PC-9 (cell line): ENCODE results near the gene NEFH. TPM values are rescaled to one million over a fixed set of nuclear protein-coding genes. Genes with fewer than 3 reads are reported as not detected.
A peak's percentile ranks its signal among the peaks of the same experiment; 100 is the strongest.

Experiments used
- BruUV-seq: library from RNA; stranded (reverse); fragments of 400-500 nt; replicated peaks from 2 replicates; lab custom pipeline; 2021; lab: Mats Ljungman, UMichigan
- CTCF ChIA-PET: fragments of 300-600 bp; sonication (Branson Sonifier 250); formaldehyde crosslinking; loops from one replicate; lab custom pipeline; 2022; ENCODE audit warnings: antibody characterized with exemption; lab: Charles Lee
- POLR2A ChIA-PET: fragments of 300-600 bp; sonication (Branson Sonifier 250); formaldehyde crosslinking; loops from one replicate; lab custom pipeline; 2022; ENCODE audit warnings: antibody characterized with exemption; ENCODE audit not compliant: unreplicated experiment; lab: Charles Lee
- DNase-seq, 2 experiments: peaks; one replicate each; pipeline versions ENCODE4 v3.0.0 to v3.0.0-alpha.2; 2015 to 2022; ENCODE audit warnings: mixed read lengths in 1 of 2
- H2AFZ ChIP-seq: fragments of 200-600 bp; sonication (generic); 2 replicates; pipeline ENCODE4 v1.8.1; 2017; ENCODE audit warnings: antibody characterized with exemption
- H3F3A ChIP-seq: fragments of 200-600 bp; sonication (generic); 2 replicates; pipeline ENCODE4 v1.8.1; 2017; ENCODE audit warnings: antibody characterized with exemption, mild to moderate bottlenecking, low read depth; ENCODE audit not compliant: insufficient read depth
- H3K27ac ChIP-seq: fragments of 200-600 bp; sonication (generic); 2 replicates; pipeline ENCODE4 v1.6.1; 2016; ENCODE audit warnings: mixed run types
- H3K27me3 ChIP-seq: fragments of 200-600 bp; sonication (generic); 2 replicates; pipeline ENCODE4 v1.6.1; 2016; ENCODE audit warnings: low read depth, mixed run types; ENCODE audit not compliant: insufficient read depth
- H3K36me3 ChIP-seq: fragments of 200-600 bp; sonication (generic); 2 replicates; pipeline ENCODE4 v1.6.1; 2016; ENCODE audit warnings: low read depth, mixed run types
- H3K4me1 ChIP-seq: fragments of 200-600 bp; sonication (generic); replicated peaks from 2 replicates; pipeline ENCODE4 v1.6.1; 2016; ENCODE audit warnings: mixed run types; ENCODE audit not compliant: insufficient read depth
- H3K4me2 ChIP-seq: fragments of 200-600 bp; sonication (generic); 2 replicates; pipeline ENCODE4 v1.6.1; 2017; ENCODE audit warnings: mixed run types
- H3K4me3 ChIP-seq: fragments of 200-600 bp; sonication (generic); 2 replicates; pipeline ENCODE4 v1.6.1; 2016; ENCODE audit warnings: mixed run types
- H3K79me2 ChIP-seq: fragments of 200-600 bp; sonication (generic); 2 replicates; pipeline ENCODE4 v1.6.1; 2017; ENCODE audit warnings: low read depth, mixed run types
- H3K9me2 ChIP-seq: fragments of 200-600 bp; sonication (generic); 2 replicates; pipeline ENCODE4 v1.8.1; 2017; ENCODE audit warnings: mild to moderate bottlenecking; ENCODE audit not compliant: insufficient read depth
- H3K9me3 ChIP-seq: fragments of 200-600 bp; sonication (generic); 2 replicates; pipeline ENCODE4 v1.8.1; 2016; ENCODE audit warnings: low read depth; ENCODE audit not compliant: insufficient read depth
- H4K20me1 ChIP-seq: fragments of 200-600 bp; sonication (generic); 2 replicates; pipeline ENCODE4 v1.8.1; 2017; ENCODE audit not compliant: insufficient read depth
- CTCF ChIP-seq: fragments of 200-600 bp; sonication (generic); conservative IDR thresholded peaks from 2 replicates; pipeline ENCODE4 v1.6.1; 2017; ENCODE audit warnings: mixed run types, antibody characterized with exemption, mild to moderate bottlenecking, moderate library complexity
- EZH2 ChIP-seq: fragments of 200-600 bp; sonication (generic); IDR thresholded peaks from 2 replicates; pipeline ENCODE4 v1.8.0; 2017; ENCODE audit warnings: antibody characterized with exemption, low read depth
- intact Hi-C: fragments of 100-400 bp; cut with micrococcal nuclease; formaldehyde crosslinking; loops from one replicate; pipeline ENCODE4 v1.10.0; 2022; ENCODE audit not compliant: unreplicated experiment
- total RNA-seq: library from RNA; stranded (reverse); gene quantifications from 2 replicates; pipeline ENCODE4 v1.2.3, GENCODE V29; 2021

NEFH gene
- total RNA-seq, 1 experiment from 2014 or later: 6.9 TPM

GRCh38 chr22:29469755-29470154 lies 10.3 kb upstream of the NEFH start:
- H3K36me3 ChIP-seq: no peaks in the 10 kb centered on the region
- H3K9me2 ChIP-seq: no peaks in the 10 kb centered on the region
- no peak overlapping the region for H2AFZ ChIP-seq
- no peaks in the 10 kb centered on the region for H3K27me3 ChIP-seq
- H3K4me3 ChIP-seq: peak overlapping the region; percentile 43; the same call in 1 of the 2 replicates
- H3F3A ChIP-seq: no peaks in the 10 kb centered on the region
- no peaks in the 10 kb centered on the region for H3K79me2 ChIP-seq
- intact Hi-C loops: no loop called here
- ChIA-PET POLR2A (no interaction called here), CTCF (no interaction called here)
- H3K27ac ChIP-seq: no peak overlapping the region
- no peak for DNase-seq
- H3K4me2 ChIP-seq: peak overlapping the region; percentile 69
- H3K4me1 ChIP-seq: no peaks in the 10 kb centered on the region
- no peaks in the 10 kb centered on the region for H3K9me3 ChIP-seq
- no peaks in the 10 kb centered on the region for H4K20me1 ChIP-seq
- TF ChIP-seq CTCF (no peak), EZH2 (no peak)
- no TSS peak for BruUV-seq

GRCh38 chr22:29470159-29470855 lies 9.7 kb upstream of the NEFH start:
- H3K4me2 ChIP-seq: peak overlapping the region; percentile 69
- peak in 1 of 2 experiments; percentile 48 for DNase-seq
- peak; percentile 87 for TF ChIP-seq CTCF
- TF ChIP-seq EZH2: no peak
- H3K4me3 ChIP-seq: peak overlapping the region; percentile 43
- H4K20me1 ChIP-seq: no peaks in the 10 kb centered on the region
- CTCF ChIA-PET: no interaction called here
- no TSS peak for BruUV-seq
- H3K4me1 ChIP-seq: no peaks in the 10 kb centered on the region
- H3K36me3 ChIP-seq: no peaks in the 10 kb centered on the region
- H3F3A ChIP-seq: no peaks in the 10 kb centered on the region
- intact Hi-C loops: no loop called here
- H3K9me2 ChIP-seq: no peaks in the 10 kb centered on the region
- no peak overlapping the region for H3K27ac ChIP-seq
- POLR2A ChIA-PET: interaction anchor here (0.5 kb wide), 1 partner anchor 15 kb away, joined by 5 read pairs; no protein-coding TSS in a partner anchor
- no peaks in the 10 kb centered on the region for H3K79me2 ChIP-seq
- no peak overlapping the region for H2AFZ ChIP-seq
- no peaks in the 10 kb centered on the region for H3K9me3 ChIP-seq
- H3K27me3 ChIP-seq: no peaks in the 10 kb centered on the region

- no peaks in the 10 kb centered on the region for H4K20me1 ChIP-seq
- no peak overlapping the region for H2AFZ ChIP-seq
- POLR2A ChIA-PET: no interaction called here
- H3K27me3 ChIP-seq: no peaks in the 10 kb centered on the region
- TF ChIP-seq CTCF (no peak), EZH2 (no peak)
- no peaks in the 10 kb centered on the region for H3K9me3 ChIP-seq
- no peaks in the 10 kb centered on the region for H3F3A ChIP-seq
- intact Hi-C loops: no loop called here
- H3K79me2 ChIP-seq: no peaks in the 10 kb centered on the region
- H3K4me3 ChIP-seq: no peak overlapping the region
- no TSS peak for BruUV-seq
- H3K36me3 ChIP-seq: no peaks in the 10 kb centered on the region
- CTCF ChIA-PET: no interaction called here
- DNase-seq: no peak
- no peak overlapping the region for H3K4me2 ChIP-seq
- no peaks in the 10 kb centered on the region for H3K9me2 ChIP-seq
- no peaks in the 10 kb centered on the region for H3K4me1 ChIP-seq
- no peak overlapping the region for H3K27ac ChIP-seq
Observed at GRCh38 chr22:29473001-29473400, 7.0 kb upstream of the NEFH start.
